Mononuclear cell (primary cell): ENCODE measurements around the gene CEP76. TPM values are rescaled to one million over a fixed set of nuclear protein-coding genes. Genes with fewer than 3 reads are reported as not detected.
"Not testable (repeated sequence)": the region's sequence is repeated elsewhere in the genome, so short reads cannot be mapped to it uniquely, and the experiment has no call there.

Source experiments
- H3K27me3 ChIP-seq: 2 replicates; pipeline ENCODE4 v1.6.0; 2011; ENCODE audit warnings: low read length, control low read depth; ENCODE audit not compliant: insufficient read depth
- H3K4me1 ChIP-seq: 2 replicates; pipeline ENCODE4 v1.5.1; 2011; ENCODE audit warnings: mild to moderate bottlenecking, low read length, control low read depth; ENCODE audit not compliant: insufficient read depth
- H3K4me3 ChIP-seq: 2 replicates; pipeline ENCODE4 v1.5.1; 2011; ENCODE audit warnings: mild to moderate bottlenecking, low read length, moderate library complexity
- H3K9me3 ChIP-seq: 2 replicates; pipeline ENCODE4 v1.5.1; 2011; ENCODE audit warnings: low read depth, mild to moderate bottlenecking, control low read depth, low read length
- total RNA-seq: library from RNA; depleted of rRNA; stranded (reverse); fragments of >200 nt; gene quantifications from one replicate; pipeline ENCODE4 v1.2.3, GENCODE V29; 2012

The CEP76 gene
- total RNA-seq, 1 donor, result 9.6 TPM

- Histone ChIP-seq H3K9me3 (no peaks in the 10 kb centered on the region), H3K4me3 (peak overlapping the region; percentile 20), H3K4me1 (peaks cover 7% of the 10 kb centered on the region), H3K27me3 (no peaks in the 10 kb centered on the region)
Observed at GRCh38 chr18:12679183-12679786, 23.2 kb downstream of the CEP76 start.

- H3K4me1 ChIP-seq, result no peaks in the 10 kb centered on the region
- H3K4me3 ChIP-seq, result no peak overlapping the region
- no peaks in the 10 kb centered on the region for H3K27me3 ChIP-seq
- no peaks in the 10 kb centered on the region for H3K9me3 ChIP-seq
Observed at GRCh38 chr18:12668041-12668440, 34.5 kb downstream of the CEP76 start.

GRCh38 chr18:12659904-12660605 lies 42.5 kb downstream of the CEP76 start:
- H3K9me3 ChIP-seq, result no peaks in the 10 kb centered on the region
- peaks cover 22% of the 10 kb centered on the region for H3K27me3 ChIP-seq
- H3K4me1 ChIP-seq, result peaks cover 8% of the 10 kb centered on the region
- no peak overlapping the region for H3K4me3 ChIP-seq

- H3K4me1 ChIP-seq, result peaks cover 8% of the 10 kb centered on the region
- H3K27me3 ChIP-seq, result peaks cover 23% of the 10 kb centered on the region
- H3K4me3 ChIP-seq, result peak overlapping the region; percentile 43
- H3K9me3 ChIP-seq, result no peaks in the 10 kb centered on the region
Observed at GRCh38 chr18:12658426-12659138, 43.9 kb downstream of the CEP76 start.

- H3K4me3 ChIP-seq, result peak within 1 kb of the TSS; percentile 43
- H3K4me1 ChIP-seq, result peaks cover 8% of the 10 kb centered on the region
- no peaks in the 10 kb centered on the region for H3K9me3 ChIP-seq
- peaks cover 23% of the 10 kb centered on the region for H3K27me3 ChIP-seq
Observed at GRCh38 chr18:12657684-12658425, 44.7 kb downstream of the CEP76 start, which contains the start of gene SPIRE1. TSS of gene SPIRE1 (minus strand) at chr18:12658107. CDS start at chr18:12657866, 241 bp downstream.

- H3K9me3 ChIP-seq, result no peaks in the 10 kb centered on the region
- H3K4me3 ChIP-seq, result peak overlapping the region; percentile 43
- H3K27me3 ChIP-seq, result peaks cover 23% of the 10 kb centered on the region
- peaks cover 8% of the 10 kb centered on the region for H3K4me1 ChIP-seq
Observed at GRCh38 chr18:12656938-12657683, 45.4 kb downstream of the CEP76 start.

GRCh38 chr18:12656605-12656937 lies 46.0 kb downstream of the CEP76 start:
- H3K4me1 ChIP-seq, result peaks cover 8% of the 10 kb centered on the region

GRCh38 chr18:12654971-12655370 lies 47.6 kb downstream of the CEP76 start:
- Histone ChIP-seq H3K9me3 (no peaks in the 10 kb centered on the region), H3K4me1 (peaks cover 8% of the 10 kb centered on the region), H3K27me3 (peaks cover 23% of the 10 kb centered on the region), H3K4me3 (no peak overlapping the region)

More at GRCh38 chr18:12656605-12656937, 46.0 kb downstream of the CEP76 start:
- Histone ChIP-seq H3K9me3 (no peaks in the 10 kb centered on the region), H3K27me3 (peaks cover 23% of the 10 kb centered on the region), H3K4me3 (peak overlapping the region; percentile 43)

GRCh38 chr18:12652861-12653401 lies 49.6 kb downstream of the CEP76 start:
- Histone ChIP-seq H3K9me3 (no peaks in the 10 kb centered on the region), H3K4me3 (no peak overlapping the region), H3K27me3 (peaks cover 17% of the 10 kb centered on the region), H3K4me1 (peaks cover 8% of the 10 kb centered on the region)

- peaks cover 13% of the 10 kb centered on the region for H3K27me3 ChIP-seq
- no peak overlapping the region for H3K4me3 ChIP-seq
- H3K9me3 ChIP-seq, result no peaks in the 10 kb centered on the region
- H3K4me1 ChIP-seq, result peaks cover 2% of the 10 kb centered on the region
Observed at GRCh38 chr18:12651651-12652050, 50.9 kb downstream of the CEP76 start.

GRCh38 chr18:12647773-12648172 lies 54.8 kb downstream of the CEP76 start:
- no peaks in the 10 kb centered on the region for H3K4me1 ChIP-seq
- H3K9me3 ChIP-seq, result no peaks in the 10 kb centered on the region
- H3K4me3 ChIP-seq, result no peak overlapping the region
- H3K27me3 ChIP-seq, result no peaks in the 10 kb centered on the region

GRCh38 chr18:12645751-12646203 lies 56.7 kb downstream of the CEP76 start:
- no peak overlapping the region for H3K4me3 ChIP-seq
- H3K4me1 ChIP-seq, result no peaks in the 10 kb centered on the region
- no peaks in the 10 kb centered on the region for H3K27me3 ChIP-seq
- H3K9me3 ChIP-seq, result no peaks in the 10 kb centered on the region

- Histone ChIP-seq H3K4me1 (no peaks in the 10 kb centered on the region), H3K27me3 (no peaks in the 10 kb centered on the region), H3K9me3 (no peaks in the 10 kb centered on the region), H3K4me3 (no peak overlapping the region)
Observed at GRCh38 chr18:12645254-12645653, 57.3 kb downstream of the CEP76 start.

GRCh38 chr18:12643756-12644155 lies 58.8 kb downstream of the CEP76 start:
- H3K4me1 ChIP-seq, H3K4me3 ChIP-seq, H3K9me3 ChIP-seq, H3K27me3 ChIP-seq: not testable (repeated sequence)
